Measurements from ENCODE around the gene CDC42SE2. TPM values are rescaled to one million over a fixed set of nuclear protein-coding genes. Genes with fewer than 3 reads are reported as not detected.

CDC42SE2 gene
- total RNA-seq, 4 donors from 2014 or later: 30.1 to 59.3 (median 35.7) TPM

- TF ChIP-seq CTCF (IDR thresholded peaks at IDR 0.05): no peak
- ATAC-seq (ENCODE audit: low FRiP score): no peak
- DNase-seq (ENCODE audit: low spot score): no peak
Observed at GRCh38 chr5:131381777-131382176, 117.9 kb downstream of the CDC42SE2 start.

GRCh38 chr5:131382407-131383395, 118.8 kb downstream of the CDC42SE2 start:
- DNase-seq (ENCODE audit: low spot score) (no peak), ATAC-seq (ENCODE audit: low FRiP score) (no peak)
- no peak for TF ChIP-seq CTCF (IDR thresholded peaks at IDR 0.05)

GRCh38 chr5:131384173-131384572, 120.3 kb downstream of the CDC42SE2 start:
- ATAC-seq (ENCODE audit: low FRiP score) (no peak), DNase-seq (ENCODE audit: low spot score) (no peak)
- no peak for TF ChIP-seq CTCF (IDR thresholded peaks at IDR 0.05)

GRCh38 chr5:131384616-131385214, 120.9 kb downstream of the CDC42SE2 start:
- DNase-seq (ENCODE audit: low spot score): no peak
- no peak for TF ChIP-seq CTCF (IDR thresholded peaks at IDR 0.05)
- ATAC-seq (ENCODE audit: low FRiP score): no peak

GRCh38 chr5:131386124-131386523, 122.3 kb downstream of the CDC42SE2 start:
- ATAC-seq (ENCODE audit: low FRiP score): no peak
- no peak for TF ChIP-seq CTCF (IDR thresholded peaks at IDR 0.05)

GRCh38 chr5:131386779-131387178, 122.9 kb downstream of the CDC42SE2 start:
- no peak for ATAC-seq (ENCODE audit: low FRiP score)
- TF ChIP-seq CTCF (IDR thresholded peaks at IDR 0.05): no peak
- no peak for DNase-seq (ENCODE audit: low spot score)

More at GRCh38 chr5:131386124-131386523, 122.3 kb downstream of the CDC42SE2 start:
- no peak for DNase-seq (ENCODE audit: low spot score)

Data from omental fat pad (tissue), 4 donors.